Epithelial cell of alveolus of lung (primary cell): ENCODE measurements around the gene XRCC2. TPM values are rescaled to one million over a fixed set of nuclear protein-coding genes. Genes with fewer than 3 reads are reported as not detected.

Experiments used
- total RNA-seq: library from RNA; depleted of rRNA; stranded (reverse); fragments of >200 nt; gene quantifications from 2 replicates; pipeline ENCODE4 v1.2.1, GENCODE V29; 2015

Gene XRCC2
- 1.2 and 2.1 TPM in 2 replicates for total RNA-seq

GRCh38 chr7:152675759-152676636 is at the start of gene XRCC2:
XRCC2 (minus strand) TSS chr7:152676141; CDS start chr7:152676079, 62 bp downstream.

Other genes with a start within 250 kb of the XRCC2 start
- gene KMT2C, start 240.1 kb downstream of the XRCC2 start, total RNA-seq, result 12.4 and 32.9 TPM in 2 replicates
- 1.3 and 5.9 TPM in 2 replicates for gene ACTR3B, start 83.6 kb upstream of the XRCC2 start, total RNA-seq